H9 (cell line): ENCODE data around the gene CACNG5. TPM values are rescaled to one million over a fixed set of nuclear protein-coding genes. Genes with fewer than 3 reads are reported as not detected.
A peak's percentile ranks its signal among the peaks of the same experiment; 100 is the strongest.

Experiments used
- DNase-seq: peaks from one replicate; pipeline ENCODE4 v3.0.0-alpha.2; 2017
- H2AFZ ChIP-seq: one replicate; pipeline ENCODE4 v1.6.1; 2013; ENCODE audit warnings: mild to moderate bottlenecking, low read length, control low read depth, moderate library complexity
- H2AK5ac ChIP-seq: 2 replicates; pipeline ENCODE4 v1.6.1; 2013; ENCODE audit warnings: low read length, control low read depth, mixed read lengths; ENCODE audit not compliant: insufficient read length
- H2BK120ac ChIP-seq: one replicate; pipeline ENCODE4 v1.6.1; 2013; ENCODE audit warnings: low read depth, mild to moderate bottlenecking, low read length, control low read depth, inconsistent platforms; ENCODE audit not compliant: poor library complexity, severe bottlenecking
- H2BK12ac ChIP-seq: 2 replicates; pipeline ENCODE4 v1.6.1; 2013; ENCODE audit warnings: low read length, control low read depth, mixed read lengths, low read depth; ENCODE audit not compliant: insufficient read length
- H2BK15ac ChIP-seq: 2 replicates; pipeline ENCODE4 v1.6.1; 2013; ENCODE audit warnings: low read depth, low read length, control low read depth
- H2BK20ac ChIP-seq: one replicate; pipeline ENCODE4 v1.6.1; 2013; ENCODE audit warnings: low read depth, mild to moderate bottlenecking, low read length, control low read depth, inconsistent platforms; ENCODE audit not compliant: poor library complexity, severe bottlenecking
- H2BK5ac ChIP-seq: 2 replicates; pipeline ENCODE4 v1.6.1; 2013; ENCODE audit warnings: low read length, control low read depth, mixed read lengths; ENCODE audit not compliant: insufficient read length
- H3K14ac ChIP-seq: 2 replicates; pipeline ENCODE4 v1.6.1; 2013; ENCODE audit warnings: low read length, control low read depth; ENCODE audit not compliant: insufficient read depth
- H3K18ac ChIP-seq: 2 replicates; pipeline ENCODE4 v1.6.1; 2013; ENCODE audit warnings: low read depth, mild to moderate bottlenecking, mixed read lengths, low read length, control low read depth; ENCODE audit not compliant: insufficient read length
- H3K23ac ChIP-seq: 2 replicates; pipeline ENCODE4 v1.6.1; 2013; ENCODE audit warnings: low read length, control low read depth, mixed read lengths, low read depth; ENCODE audit not compliant: insufficient read length
- H3K23me2 ChIP-seq: 2 replicates; pipeline ENCODE4 v1.6.1; 2013; ENCODE audit warnings: low read depth, mild to moderate bottlenecking, mixed read lengths, low read length, control low read depth; ENCODE audit not compliant: insufficient read length, poor library complexity, severe bottlenecking
- H3K27ac ChIP-seq: 2 replicates; pipeline ENCODE4 v1.5.1; 2013; ENCODE audit warnings: low read length, control low read depth, mixed read lengths, low read depth; ENCODE audit not compliant: insufficient read length
- H3K27me3 ChIP-seq: 2 replicates; pipeline ENCODE4 v1.6.1; 2013; ENCODE audit warnings: low read length, control low read depth, inconsistent platforms; ENCODE audit not compliant: insufficient read depth
- H3K4ac ChIP-seq: 2 replicates; pipeline ENCODE4 v1.6.1; 2013; ENCODE audit warnings: low read depth, mild to moderate bottlenecking, control low read depth, inconsistent platforms, low read length, moderate library complexity
- H3K4me1 ChIP-seq: 2 replicates; pipeline ENCODE4 v1.6.1; 2013; ENCODE audit warnings: low read length, control low read depth, inconsistent platforms; ENCODE audit not compliant: insufficient read depth
- H3K4me2 ChIP-seq: 2 replicates; pipeline ENCODE4 v1.6.1; 2013; ENCODE audit warnings: low read length, control low read depth, mixed read lengths; ENCODE audit not compliant: insufficient read length, insufficient read depth
- H3K56ac ChIP-seq: 2 replicates; pipeline ENCODE4 v1.6.1; 2013; ENCODE audit warnings: low read depth, mild to moderate bottlenecking, mixed read lengths, low read length, control low read depth; ENCODE audit not compliant: insufficient read length
- H3K79me1 ChIP-seq: 2 replicates; pipeline ENCODE4 v1.6.1; 2013; ENCODE audit warnings: low read depth, mild to moderate bottlenecking, moderate library complexity, low read length, control low read depth, inconsistent platforms; ENCODE audit not compliant: insufficient read depth, poor library complexity, severe bottlenecking
- H3K79me2 ChIP-seq: 2 replicates; pipeline ENCODE4 v1.6.1; 2013; ENCODE audit warnings: low read length, control low read depth, inconsistent platforms; ENCODE audit not compliant: insufficient read depth
- H3K9ac ChIP-seq: 2 replicates; pipeline ENCODE4 v1.6.1; 2013; ENCODE audit warnings: low read length, control low read depth, mixed read lengths; ENCODE audit not compliant: insufficient read length; ENCODE audit errors: extremely low read depth
- H3K9me3 ChIP-seq: one replicate; pipeline ENCODE4 v1.6.1; 2013; ENCODE audit warnings: low read depth, low read length, inconsistent platforms; ENCODE audit not compliant: control insufficient read depth
- H3T11ph ChIP-seq: one replicate; pipeline ENCODE4 v1.6.1; 2013; ENCODE audit warnings: mild to moderate bottlenecking, low read length, control low read depth, inconsistent platforms
- H4K20me1 ChIP-seq: one replicate; pipeline ENCODE4 v1.6.1; 2013; ENCODE audit not compliant: control insufficient read depth, insufficient read length, insufficient read depth
- H4K5ac ChIP-seq: 2 replicates; pipeline ENCODE4 v1.6.1; 2013; ENCODE audit warnings: low read depth, mild to moderate bottlenecking, mixed read lengths, low read length, control low read depth; ENCODE audit not compliant: insufficient read length
- H4K8ac ChIP-seq: replicated peaks from 2 replicates; pipeline ENCODE4 v1.6.1; 2013; ENCODE audit warnings: low read length, control low read depth, mixed read lengths, low read depth; ENCODE audit not compliant: insufficient read length
- H4K91ac ChIP-seq: 2 replicates; pipeline ENCODE4 v1.6.1; 2013; ENCODE audit warnings: low read depth, mild to moderate bottlenecking, moderate library complexity, mixed read lengths, low read length, control low read depth; ENCODE audit not compliant: insufficient read length
- H3K27ac Mint-ChIP-seq, 3 experiments: 2 replicates in 2 of 3; 3 replicates in 1 of 3; pipeline ENCODE4 v1.8.0; 2020 to 2021; ENCODE audit warnings: mixed read lengths in 3 of 3, mild to moderate bottlenecking in 1 of 3, moderate library complexity in 1 of 3
- H3K27me3 Mint-ChIP-seq: 2 replicates; pipeline ENCODE4 v1.8.0; 2021; ENCODE audit warnings: low read depth, mild to moderate bottlenecking, moderate library complexity, mixed read lengths
- H3K36me3 Mint-ChIP-seq, 3 experiments: 2 replicates in 2 of 3; 3 replicates in 1 of 3; pipeline ENCODE4 v1.8.0; 2020 to 2021; ENCODE audit warnings: low read depth in 3 of 3, mixed read lengths in 3 of 3; ENCODE audit not compliant: insufficient read depth in 1 of 3
- H3K4me1 Mint-ChIP-seq, 2 experiments: 2 replicates each; pipeline ENCODE4 v1.8.0; 2020; ENCODE audit warnings: mixed read lengths in 2 of 2
- H3K4me3 Mint-ChIP-seq, 2 experiments: 2 replicates in 1 of 2; 3 replicates in 1 of 2; pipeline ENCODE4 v1.8.0; 2020 to 2021; ENCODE audit warnings: mild to moderate bottlenecking in 2 of 2, mixed read lengths in 2 of 2, moderate library complexity in 1 of 2
- H3K9me3 Mint-ChIP-seq, 2 experiments: 2 replicates in 1 of 2; 3 replicates in 1 of 2; pipeline ENCODE4 v1.8.0; 2020; ENCODE audit warnings: mild to moderate bottlenecking in 2 of 2, mixed read lengths in 2 of 2, moderate library complexity in 1 of 2
- CTCF ChIP-seq: fragments of 200-600 bp; sonication (generic); conservative IDR thresholded peaks from 3 replicates; pipeline ENCODE4 v1.8.0; 2021; ENCODE audit warnings: antibody characterized with exemption, mild to moderate bottlenecking
- WGBS: extraction: QIAGEN DNeasy Blood & Tissue Kit; methylation state at CpG from one replicate; pipeline ENCODE4 v1.1.7; 2013; ENCODE audit warnings: missing lambda C conversion rate, low lambda C conversion rate, mixed read lengths; ENCODE audit not compliant: insufficient read length; ENCODE audit errors: extremely low coverage; 5-methylcytosine and 5-hydroxymethylcytosine counted together
- total RNA-seq: library from RNA; stranded (reverse); gene quantifications from 2 replicates; pipeline ENCODE4 v1.2.1, GENCODE V29; 2021

The CACNG5 gene
- total RNA-seq, 1 experiment from 2014 or later: 1.6 TPM

- no peaks in the 10 kb centered on the region for H3K9me3 ChIP-seq
- H2AFZ ChIP-seq: no peak overlapping the region
- Mint-ChIP-seq H3K27ac (peak overlapping the region; percentile 2 to 68 (median 45); a peak in 2 of 7 replicates), H3K4me1 (0 out of 4 replicates have a peak, but pooled peaks cover 5 to 8% of the 10 kb centered on the region in 2 experiments), H3K4me3 (no peak overlapping the region), H3K36me3 (peaks cover 0 to 2% (median 2%) of the 10 kb centered on the region in 3 experiments; a peak in 4 of 7 replicates), H3K9me3 (no peaks in the 10 kb centered on the region), H3K27me3 (no peaks in the 10 kb centered on the region)
- H2AK5ac ChIP-seq: no peak overlapping the region
- H2BK20ac ChIP-seq: no peak overlapping the region
- H4K8ac ChIP-seq: no peak overlapping the region
- H3T11ph ChIP-seq: no peak overlapping the region
- no peak overlapping the region for H2BK12ac ChIP-seq
- H3K4me1 ChIP-seq: peaks cover 4% of the 10 kb centered on the region; the same call in 1 of the 2 replicates
- DNase-seq: no peak
- no peak overlapping the region for H3K18ac ChIP-seq
- H3K23ac ChIP-seq: no peak overlapping the region
- H3K9ac ChIP-seq: no peak overlapping the region
- H3K27me3 ChIP-seq: no peaks in the 10 kb centered on the region
- H3K56ac ChIP-seq: no peak overlapping the region
- no peak overlapping the region for H4K5ac ChIP-seq
- no peak overlapping the region for H3K4me2 ChIP-seq
- peak overlapping the region; percentile 58 for H3K14ac ChIP-seq
- no peaks in the 10 kb centered on the region for H3K79me1 ChIP-seq
- no peaks in the 10 kb centered on the region for H3K23me2 ChIP-seq
- TF ChIP-seq CTCF: no peak
- H2BK5ac ChIP-seq: no peak overlapping the region
- H2BK15ac ChIP-seq: no peak overlapping the region
- no peak overlapping the region for H2BK120ac ChIP-seq
- no peaks in the 10 kb centered on the region for H4K20me1 ChIP-seq
- no peak overlapping the region for H3K27ac ChIP-seq
- no CpG with 5 or more reads among the region's 15 CpGs for WGBS
- no peak overlapping the region for H4K91ac ChIP-seq
- no peaks in the 10 kb centered on the region for H3K79me2 ChIP-seq
- no peak overlapping the region for H3K4ac ChIP-seq
Observed at GRCh38 chr17:66791347-66791746, 43.6 kb upstream of the CACNG5 start.
